T follicular helper cell (primary cell): ENCODE results near the gene UNC5C.

ENCODE experiments used
- DNase-seq: peaks from one replicate; pipeline ENCODE4 v3.0.0-alpha.2; 2020; ENCODE audit warnings: low read depth

UNC5C gene

DNA sequence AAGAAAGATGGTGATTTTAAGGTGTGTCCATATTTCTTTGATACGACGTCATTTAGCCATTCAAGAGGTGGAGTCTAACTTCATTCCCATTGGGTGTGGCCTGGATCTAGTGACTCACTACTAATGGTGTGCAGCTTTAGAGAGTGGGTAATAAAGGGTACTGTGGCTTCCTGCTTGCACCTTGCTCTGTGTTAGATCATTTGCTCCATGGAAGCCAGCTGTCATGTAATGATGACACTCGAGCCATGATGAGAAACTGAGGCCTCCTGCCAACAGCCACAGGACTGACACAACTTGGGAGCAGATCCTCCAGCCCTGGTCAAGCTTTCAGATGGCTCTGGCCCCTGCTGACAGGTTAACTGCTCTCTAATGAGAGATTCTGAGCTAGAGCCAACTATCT is 82.0 kb downstream of the UNC5C start:
- no peak for DNase-seq

DNA sequence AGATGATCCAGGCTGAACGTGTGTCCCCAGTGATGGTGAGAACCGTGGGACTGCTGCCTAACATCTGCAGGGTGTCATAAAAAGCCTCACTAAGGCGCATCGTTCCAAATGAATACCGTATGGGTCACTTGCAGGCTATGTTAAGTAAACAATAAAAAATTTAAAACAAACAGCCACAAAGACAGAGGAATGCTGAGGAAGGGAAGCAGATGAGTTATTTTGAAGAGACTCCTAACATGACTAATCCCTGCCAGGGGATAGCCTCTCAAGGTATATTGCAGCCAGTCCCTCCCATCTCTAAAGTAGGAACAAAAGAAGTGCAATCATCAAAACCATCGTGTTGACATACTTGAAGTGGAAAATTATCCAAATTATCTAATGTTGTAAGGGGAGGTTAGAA is 83.8 kb downstream of the UNC5C start:
- DNase-seq, result no peak

DNA sequence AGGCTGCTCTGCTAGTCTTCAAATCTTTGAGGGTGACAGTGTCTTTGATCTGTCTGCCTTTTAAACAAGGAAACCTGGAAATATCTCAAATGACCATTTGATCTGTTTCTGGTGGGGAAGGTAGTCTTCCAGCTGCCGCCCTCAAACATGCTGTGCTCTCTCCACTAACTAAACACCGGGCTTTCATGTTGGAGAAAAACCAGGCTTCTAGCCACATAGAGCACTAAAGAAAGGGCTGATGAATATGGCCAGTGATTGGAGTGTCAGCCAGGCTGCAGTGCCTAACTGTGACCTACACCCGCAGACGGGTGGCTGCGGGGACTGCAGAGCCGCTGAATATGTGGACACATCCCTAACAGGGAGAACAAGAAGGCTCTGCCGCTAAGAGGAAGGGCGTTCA is 85.9 kb downstream of the UNC5C start:
- no peak for DNase-seq

DNA sequence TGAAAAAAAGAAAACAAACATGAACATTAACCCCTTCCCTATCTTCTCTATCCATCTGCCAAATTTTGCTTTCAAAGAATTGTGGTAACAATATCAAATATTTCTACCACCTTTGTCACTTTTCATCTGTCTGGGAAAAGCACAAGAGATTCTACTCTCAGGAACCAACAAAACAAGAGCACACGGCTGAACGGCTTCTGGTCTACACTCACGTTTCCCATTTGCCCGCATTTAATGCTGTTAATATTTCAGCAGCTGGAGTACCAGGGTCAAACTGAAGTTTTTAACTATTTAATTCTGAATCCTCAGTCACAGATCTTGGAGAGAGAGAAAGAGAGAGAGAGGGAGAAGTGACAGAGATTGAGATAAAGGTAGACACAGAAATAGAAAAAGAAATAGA is 91.4 kb downstream of the UNC5C start:
- DNase-seq, result no peak

DNA sequence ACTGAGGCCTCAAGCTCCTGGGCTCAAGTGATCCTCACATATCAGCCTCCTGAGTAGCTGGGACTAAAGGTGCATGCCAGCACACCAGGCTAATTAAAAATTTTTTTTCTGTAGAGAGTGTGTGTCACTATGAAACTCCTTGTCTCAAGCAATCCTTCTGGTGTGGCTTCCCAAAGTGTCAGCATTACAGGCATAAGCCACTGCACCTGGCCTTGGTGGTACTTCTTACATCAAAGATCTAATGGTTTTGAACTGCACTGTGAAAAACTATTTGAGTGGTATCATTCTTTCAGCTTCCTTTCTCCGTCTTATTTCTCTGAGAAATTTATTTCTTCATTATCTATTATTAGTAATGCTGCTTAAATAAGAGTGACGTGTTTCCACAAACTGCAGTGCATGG is 98.5 kb downstream of the UNC5C start:
- DNase-seq, result no peak

DNA sequence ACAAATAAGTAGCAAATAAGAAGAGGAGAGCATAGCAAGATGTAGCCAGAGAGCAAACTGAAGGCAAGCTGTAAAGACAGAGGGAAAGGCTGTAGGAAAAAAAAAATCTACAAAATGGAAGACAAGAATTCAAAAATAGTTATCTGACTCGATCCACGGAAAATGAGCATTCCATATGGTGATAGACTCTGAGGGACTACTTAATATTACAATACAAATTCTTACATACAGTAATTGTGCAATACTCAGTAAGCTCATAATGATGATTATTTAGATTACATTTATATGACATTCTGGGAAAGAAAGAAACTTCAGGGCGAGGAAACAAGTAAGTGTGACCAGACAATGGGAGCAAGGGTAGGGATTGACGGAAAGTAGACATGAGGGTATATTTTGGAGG is 102.6 kb downstream of the UNC5C start:
- DNase-seq, result no peak

DNA sequence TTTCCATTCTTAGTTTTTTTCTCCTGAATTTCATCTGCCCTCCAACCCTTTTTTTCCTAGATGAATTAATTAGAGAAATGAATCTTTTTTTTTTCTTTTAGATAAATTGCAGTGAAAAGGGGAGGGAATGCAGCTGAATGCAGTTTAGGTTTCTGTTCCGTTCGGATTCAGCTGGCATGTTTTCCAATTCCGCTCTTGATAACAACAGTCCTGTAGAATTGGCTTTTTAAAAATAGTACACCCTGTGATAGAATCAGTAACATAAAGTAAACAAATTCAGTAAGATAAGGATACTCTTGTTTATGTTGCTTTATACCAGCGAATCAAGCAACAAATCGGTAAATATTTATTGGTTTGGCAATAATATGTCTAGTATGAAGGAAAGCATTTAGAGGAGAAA is 103.5 kb downstream of the UNC5C start:
- no peak for DNase-seq

DNA sequence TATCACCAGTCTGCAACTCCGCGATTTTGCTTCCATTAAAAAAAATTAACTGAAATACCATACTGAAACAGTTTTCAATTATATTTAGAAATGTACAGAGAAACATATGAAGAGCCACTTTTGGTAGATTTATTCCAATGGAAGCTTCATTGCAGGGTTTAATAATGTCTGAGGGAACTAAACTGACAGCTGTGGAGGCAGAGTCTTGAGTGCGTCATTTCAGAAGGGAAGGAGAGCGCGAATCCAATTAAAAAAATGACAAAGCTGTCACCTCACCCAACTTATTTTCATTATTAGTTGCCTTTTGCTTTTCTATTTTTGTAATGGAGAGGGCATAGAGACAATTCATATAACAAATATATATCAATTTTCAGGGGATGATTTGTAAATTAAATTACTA is 104.0 kb downstream of the UNC5C start:
- DNase-seq, result no peak

DNA sequence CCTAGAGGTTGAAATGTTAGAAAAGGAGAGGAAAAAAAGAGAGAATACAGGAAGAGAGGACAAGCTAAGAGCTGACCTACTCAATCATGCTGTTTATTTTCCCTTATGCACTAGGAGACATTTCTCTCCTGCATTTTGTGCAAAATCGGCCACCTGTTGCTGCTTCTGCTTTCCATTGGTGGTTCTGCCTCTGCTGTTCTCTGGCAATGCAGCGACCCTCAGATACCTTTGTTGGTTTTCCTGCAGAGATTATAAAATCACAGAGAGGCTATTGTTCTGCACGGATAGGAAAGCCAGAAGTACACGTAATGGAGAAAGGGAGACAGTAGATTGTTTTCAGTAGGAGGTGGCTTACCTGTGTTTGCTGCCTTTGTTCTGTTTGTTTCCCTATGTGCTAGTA is 108.9 kb downstream of the UNC5C start:
- DNase-seq, result no peak

DNA sequence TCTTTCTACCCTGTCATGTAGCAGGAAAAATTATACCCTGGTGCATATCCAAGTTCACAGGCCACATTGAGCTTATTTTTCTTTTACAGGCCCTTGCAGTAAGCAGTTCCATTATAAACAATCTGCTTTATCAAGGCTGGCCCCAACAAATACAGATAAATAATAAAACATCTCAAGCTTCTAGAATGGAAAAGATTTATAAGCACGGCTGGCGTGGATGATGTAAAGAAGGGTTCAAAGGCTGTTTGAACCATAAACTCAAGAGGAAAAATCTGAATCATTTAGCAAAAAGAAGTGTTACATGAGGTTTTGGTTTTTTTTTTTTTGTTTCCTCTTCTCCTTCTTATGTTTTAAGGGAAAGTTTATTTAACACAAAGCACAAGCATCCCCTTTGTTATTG is 109.7 kb downstream of the UNC5C start:
- DNase-seq, result no peak

DNA sequence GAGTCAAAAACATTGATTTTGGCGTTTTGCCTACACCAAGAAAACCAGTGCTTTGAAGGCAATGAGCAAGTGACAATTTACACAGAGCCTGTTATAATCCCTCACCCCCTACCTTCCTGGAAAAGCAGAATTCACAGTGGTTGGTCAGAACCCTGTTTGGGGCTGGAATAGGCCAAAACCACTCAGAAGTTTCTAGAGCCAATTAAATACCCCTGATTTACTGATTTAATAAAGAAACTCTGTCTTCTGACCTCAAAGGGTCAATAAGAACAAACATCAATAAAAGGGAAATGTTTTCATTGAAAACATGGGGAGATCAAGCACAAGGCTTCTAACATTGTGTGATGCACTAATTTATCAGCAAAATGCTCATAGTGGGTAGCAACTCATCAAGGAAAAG is 116.3 kb downstream of the UNC5C start:
- no peak for DNase-seq

DNA sequence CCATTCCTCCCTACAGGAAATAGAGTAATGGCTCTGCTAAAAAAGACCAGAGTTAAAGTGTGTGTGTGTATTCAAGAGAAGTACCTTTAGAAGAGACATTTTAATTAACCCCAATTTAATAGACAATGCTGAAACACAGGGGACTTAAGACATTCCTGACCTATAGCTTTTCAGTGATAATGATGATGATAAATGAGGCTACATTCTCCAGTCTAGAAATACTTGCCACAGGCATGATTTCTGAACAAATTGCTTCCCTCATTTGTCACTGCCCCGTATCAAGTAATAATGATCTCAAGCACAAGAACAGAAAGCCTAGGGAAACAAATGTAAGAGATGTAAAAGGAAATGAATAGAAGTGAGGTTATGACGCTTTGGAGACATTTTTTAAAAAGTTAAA is 117.1 kb downstream of the UNC5C start:
- DNase-seq, result no peak

DNA sequence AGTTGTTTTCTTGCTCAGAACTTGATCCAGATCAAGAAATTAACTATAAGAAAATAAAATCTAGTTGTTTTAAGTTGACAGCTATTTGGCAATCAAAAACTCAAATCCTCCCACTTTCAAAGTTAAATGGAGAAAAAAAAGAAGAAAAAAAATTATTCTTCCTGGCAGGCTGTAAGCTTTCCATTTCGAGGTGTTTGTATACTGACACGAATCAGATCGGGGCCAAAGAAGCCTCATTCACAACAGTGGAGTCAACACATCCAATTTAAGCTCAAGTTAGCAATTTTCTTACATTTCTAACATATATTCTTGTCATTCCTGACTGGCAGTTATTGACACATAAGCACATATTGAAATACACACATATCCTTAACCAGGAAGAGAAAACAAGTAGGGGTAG is 119.4 kb downstream of the UNC5C start:
- no peak for DNase-seq

DNA sequence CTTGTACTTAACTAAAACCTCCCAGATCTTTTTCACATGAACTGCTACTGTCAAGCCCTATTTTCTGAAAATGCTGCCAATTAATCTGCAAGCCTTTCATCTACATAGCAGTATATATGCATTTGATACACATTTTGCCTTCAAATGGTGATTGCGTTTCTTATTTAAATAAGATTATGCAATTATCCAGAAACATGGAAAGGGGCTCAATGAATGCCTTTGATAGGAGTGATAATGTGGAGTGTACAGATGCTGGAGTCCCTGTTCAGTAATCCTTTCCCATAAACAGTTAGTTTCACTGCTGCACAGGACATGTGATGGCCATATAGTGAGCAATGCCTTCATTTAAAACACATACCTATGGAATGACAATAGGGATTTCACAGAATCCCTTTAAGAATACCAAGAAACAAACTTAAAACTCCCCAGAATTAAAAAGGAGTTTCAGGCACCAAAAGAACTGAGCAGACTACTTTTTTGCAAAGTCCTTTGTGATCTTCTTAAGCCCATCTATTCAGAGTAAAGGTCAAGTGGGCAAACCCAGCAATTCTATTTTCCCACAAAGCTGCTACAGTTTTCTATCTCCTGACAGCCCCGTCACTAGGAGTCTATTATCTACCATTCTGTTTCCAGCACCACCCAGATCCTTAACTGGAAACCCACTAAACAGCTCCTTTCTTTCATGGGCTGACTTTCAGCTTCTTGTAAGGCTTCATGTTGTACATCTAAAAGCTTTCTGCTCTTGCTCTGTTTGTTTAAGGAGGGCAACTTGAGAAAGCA is 120.3 kb downstream of the UNC5C start:
- DNase-seq, result no peak

DNA sequence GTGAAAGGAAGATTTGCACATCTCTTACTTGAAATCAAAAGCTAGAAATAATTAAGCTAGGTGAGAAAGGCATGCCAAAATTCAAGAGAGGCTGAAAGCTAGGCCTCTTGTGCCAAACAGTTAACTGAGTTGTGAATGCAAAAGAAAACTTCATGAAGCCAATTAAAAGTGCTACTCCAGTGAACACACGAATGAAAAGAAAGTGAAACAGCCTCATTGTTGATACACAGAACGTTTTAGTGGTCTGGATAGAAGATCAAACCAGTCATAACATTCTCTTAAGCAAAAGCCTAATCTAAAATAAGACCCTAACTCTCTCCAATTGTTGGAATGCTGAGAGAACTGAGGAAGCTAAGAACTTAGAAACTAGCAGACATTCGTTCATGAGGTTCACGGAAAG is 122.3 kb downstream of the UNC5C start:
- DNase-seq, result no peak

DNA sequence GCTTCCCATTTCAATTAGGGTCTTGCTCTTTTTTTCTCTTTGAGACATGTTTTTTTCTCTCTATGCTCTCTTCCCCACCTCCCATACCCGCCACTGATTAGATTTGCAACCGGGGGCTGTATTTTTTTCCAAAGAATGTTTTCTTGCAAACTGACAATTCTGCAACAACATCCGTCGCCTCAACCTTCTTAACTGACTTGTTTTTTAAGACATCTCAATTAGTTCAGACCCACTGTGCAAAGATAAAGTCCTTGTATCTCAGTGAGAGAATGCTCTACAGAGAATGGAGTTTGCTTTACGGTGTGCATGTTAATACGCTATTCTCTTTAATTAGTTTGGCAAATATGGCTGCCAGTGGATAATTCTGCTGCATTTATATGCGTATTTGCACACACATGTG is 126.3 kb downstream of the UNC5C start:
- DNase-seq, result no peak

DNA sequence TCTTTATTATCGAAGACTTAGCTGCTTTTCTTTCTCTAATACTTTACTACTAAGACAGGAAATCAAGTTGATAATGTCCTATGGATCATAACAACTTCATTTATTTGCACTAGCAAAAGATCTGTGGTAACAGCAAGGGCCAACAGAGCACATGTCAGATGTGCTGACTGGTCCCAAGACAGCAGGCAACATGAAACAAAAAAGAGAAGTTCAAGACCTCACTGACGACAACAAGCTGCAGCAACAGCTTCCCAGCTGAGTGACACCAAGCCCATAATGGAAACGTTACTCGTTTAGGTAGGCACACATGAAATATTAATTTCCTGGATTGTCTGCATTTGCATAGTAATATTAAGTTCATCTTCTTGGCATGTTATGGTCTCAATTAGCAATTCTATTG is 126.9 kb downstream of the UNC5C start:
- DNase-seq, result no peak

DNA sequence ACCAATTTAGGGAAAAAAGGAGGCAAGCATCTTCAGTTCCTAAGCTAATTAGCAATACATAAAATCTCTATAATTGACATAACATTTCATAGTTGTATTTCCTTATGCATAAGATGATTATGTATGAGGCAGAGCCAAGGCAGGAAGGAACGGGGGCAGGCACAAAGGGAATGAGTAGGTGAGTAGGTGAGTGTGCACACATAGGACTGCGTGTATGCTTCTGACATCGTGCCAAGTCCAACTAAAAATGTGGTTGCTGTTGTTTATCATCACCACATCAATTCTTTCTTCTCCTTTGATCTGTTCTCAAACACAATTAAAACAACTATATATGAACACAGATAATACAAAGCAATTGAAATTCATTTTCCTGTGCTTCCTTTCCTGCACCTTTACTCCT is 131.2 kb downstream of the UNC5C start:
- no peak for DNase-seq

DNA sequence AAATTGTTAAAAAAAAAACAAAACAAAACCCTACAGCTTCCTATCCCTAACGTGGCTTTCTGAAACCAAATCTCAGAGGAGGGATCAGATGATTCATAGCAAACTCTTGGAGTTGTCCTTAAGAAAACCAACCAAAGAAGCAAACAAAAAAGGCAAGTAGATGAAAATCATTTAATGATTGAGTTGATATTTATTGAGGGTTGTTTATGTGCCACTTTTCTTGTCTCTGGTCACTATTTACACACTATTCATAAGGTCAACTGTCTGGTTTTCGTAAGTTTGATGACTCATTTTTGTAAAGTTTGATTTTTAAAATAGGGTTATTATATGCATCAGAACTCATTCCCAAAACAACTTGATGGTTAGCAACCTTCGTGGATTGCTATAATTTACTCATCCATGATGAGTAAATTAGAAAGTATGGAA is 133.4 kb downstream of the UNC5C start:
- no peak for DNase-seq

DNA sequence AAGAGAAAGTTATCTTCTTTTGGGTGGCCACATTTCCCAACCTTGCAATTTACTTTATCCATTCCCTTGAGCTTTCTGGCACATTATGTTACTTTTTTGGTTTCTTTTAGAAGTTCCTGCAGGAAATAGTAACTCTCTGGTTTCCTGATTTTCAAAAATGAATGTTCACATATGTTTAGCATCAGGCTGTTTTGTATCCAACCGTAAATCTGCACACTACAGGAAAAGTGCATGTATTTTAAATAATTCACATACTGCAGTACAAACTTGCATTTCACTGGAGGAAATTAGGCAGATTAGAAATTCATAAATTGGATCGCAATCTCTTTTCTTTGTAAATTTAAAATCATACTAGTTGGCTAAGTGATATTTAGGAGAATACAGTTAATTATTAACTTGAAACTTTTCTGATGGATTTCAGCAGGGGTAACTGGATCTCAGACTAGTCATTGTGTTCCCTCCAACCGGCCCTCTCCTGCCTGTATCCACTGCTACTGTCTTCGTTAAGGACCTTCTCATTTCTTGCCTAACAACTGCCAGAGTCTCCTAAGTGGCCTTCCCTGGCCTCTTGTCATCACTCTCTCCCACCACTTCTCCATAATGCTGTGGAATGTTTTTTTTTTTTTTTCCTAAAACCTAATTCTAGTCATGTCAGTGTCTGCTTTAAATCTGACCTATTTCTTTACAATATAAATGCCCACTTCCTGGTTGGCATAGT is 137.2 kb downstream of the UNC5C start:
- DNase-seq, result no peak

DNA sequence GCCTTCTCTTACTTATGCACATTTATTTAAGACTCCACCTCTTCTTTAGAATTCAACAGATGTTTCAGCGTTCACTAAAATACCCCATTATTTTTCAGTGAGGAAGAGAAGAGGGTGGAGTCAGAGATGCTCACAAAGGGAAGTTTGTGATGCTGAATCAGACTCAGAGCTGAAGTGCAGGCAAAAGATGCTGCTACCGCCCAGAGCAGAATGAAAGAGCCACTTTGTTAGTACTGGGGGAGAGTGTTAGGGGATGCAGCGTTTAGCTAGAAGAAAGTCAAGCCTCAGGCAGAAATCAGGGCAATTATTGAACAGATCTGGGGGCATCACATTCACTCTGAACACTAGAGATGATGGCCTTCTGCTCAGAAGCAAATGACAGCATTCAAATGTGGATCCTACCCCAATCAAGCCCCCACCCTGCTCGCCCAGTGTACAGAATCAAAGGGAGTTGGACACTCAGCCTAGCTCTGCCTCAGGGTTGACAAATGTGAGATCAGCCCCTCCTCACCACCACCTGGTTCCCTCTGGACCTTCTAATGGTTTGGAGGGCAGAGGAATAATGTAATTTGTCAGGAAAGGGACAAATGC is 138.3 kb downstream of the UNC5C start:
- DNase-seq, result no peak

DNA sequence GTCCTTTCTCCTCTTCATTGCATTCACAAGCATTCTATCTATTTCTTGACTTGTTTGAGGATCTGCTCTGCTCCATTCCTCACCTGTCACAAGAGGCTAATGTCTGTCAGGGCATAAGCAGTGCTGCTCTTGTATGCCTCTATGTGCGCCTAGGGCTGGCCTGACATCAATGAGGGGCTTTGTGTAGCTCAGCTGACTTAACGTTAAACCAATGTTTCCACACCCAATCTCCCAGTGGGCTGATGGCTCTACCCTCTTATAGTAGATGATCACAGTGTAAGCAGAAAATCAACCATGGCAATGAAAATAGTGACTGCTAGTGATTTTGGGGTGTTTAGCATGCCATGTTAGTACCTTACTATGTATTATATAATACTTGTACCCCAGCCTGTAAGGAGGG is 139.0 kb downstream of the UNC5C start:
- no peak for DNase-seq

DNA sequence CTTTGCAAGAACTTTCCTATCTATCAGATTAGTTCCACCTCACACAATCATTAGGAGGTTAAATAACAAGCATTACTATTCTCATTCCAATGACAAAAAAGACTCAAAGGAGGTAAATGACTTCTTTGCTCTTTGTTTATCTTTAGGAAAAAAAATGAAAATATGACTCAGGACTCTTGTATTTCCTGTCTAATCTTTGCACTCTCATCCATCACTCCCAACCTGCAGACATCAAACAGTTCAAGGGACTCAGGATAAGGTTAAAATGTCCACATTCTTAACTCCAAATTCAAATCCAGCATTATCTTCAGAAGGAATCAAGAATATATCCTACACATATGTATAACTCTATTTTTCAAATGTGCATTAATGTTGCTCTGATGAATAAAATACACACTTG is 139.6 kb downstream of the UNC5C start:
- no peak for DNase-seq
